Activated CD4-positive, alpha-beta memory T cell treated with anti-CD3 and anti-CD28 coated beads for 36 hours (primary cell): Measurements from ENCODE around the gene CENPC. TPM values are rescaled to one million over a fixed set of nuclear protein-coding genes. Genes with fewer than 3 reads are reported as not detected.
A peak's percentile ranks its signal among the peaks of the same experiment; 100 is the strongest.

Experiments
- CTCF ChIA-PET: fragments of 350-600 bp; sonication (Branson Sonifier 250); formaldehyde crosslinking; loops from one replicate; lab custom pipeline; 2021; ENCODE audit warnings: antibody characterized with exemption, inconsistent platforms; lab: Charles Lee
- POLR2A ChIA-PET: fragments of 350-600 bp; sonication (Branson Sonifier 250); formaldehyde crosslinking; loops from one replicate; lab custom pipeline; 2021; ENCODE audit warnings: antibody characterized with exemption; lab: Charles Lee
- DNase-seq: peaks from one replicate; pipeline ENCODE4 v3.0.0-alpha.2; 2020
- H3K27ac Mint-ChIP-seq: one replicate; pipeline ENCODE4 v1.8.0; 2021; ENCODE audit warnings: mixed read lengths
- H3K27me3 Mint-ChIP-seq: one replicate; pipeline ENCODE4 v1.8.0; 2021; ENCODE audit warnings: mixed read lengths
- H3K36me3 Mint-ChIP-seq: one replicate; pipeline ENCODE4 v1.8.0; 2021; ENCODE audit warnings: mixed read lengths
- H3K4me1 Mint-ChIP-seq: one replicate; pipeline ENCODE4 v1.8.0; 2021; ENCODE audit warnings: low read depth, mixed read lengths
- H3K4me3 Mint-ChIP-seq: one replicate; pipeline ENCODE4 v1.8.0; 2021; ENCODE audit warnings: mild to moderate bottlenecking, mixed read lengths
- H3K9me3 Mint-ChIP-seq: one replicate; pipeline ENCODE4 v1.8.0; 2021; ENCODE audit warnings: mixed read lengths
- intact Hi-C: fragments of 100-400 bp; cut with micrococcal nuclease; formaldehyde crosslinking; loops from one replicate; pipeline ENCODE4 v1.15.1; 2023
- total RNA-seq, 2 experiments: library from RNA; stranded (reverse); gene quantifications; one replicate each; pipeline ENCODE4 v1.2.3, GENCODE V29; 2021

Gene CENPC, protein sequence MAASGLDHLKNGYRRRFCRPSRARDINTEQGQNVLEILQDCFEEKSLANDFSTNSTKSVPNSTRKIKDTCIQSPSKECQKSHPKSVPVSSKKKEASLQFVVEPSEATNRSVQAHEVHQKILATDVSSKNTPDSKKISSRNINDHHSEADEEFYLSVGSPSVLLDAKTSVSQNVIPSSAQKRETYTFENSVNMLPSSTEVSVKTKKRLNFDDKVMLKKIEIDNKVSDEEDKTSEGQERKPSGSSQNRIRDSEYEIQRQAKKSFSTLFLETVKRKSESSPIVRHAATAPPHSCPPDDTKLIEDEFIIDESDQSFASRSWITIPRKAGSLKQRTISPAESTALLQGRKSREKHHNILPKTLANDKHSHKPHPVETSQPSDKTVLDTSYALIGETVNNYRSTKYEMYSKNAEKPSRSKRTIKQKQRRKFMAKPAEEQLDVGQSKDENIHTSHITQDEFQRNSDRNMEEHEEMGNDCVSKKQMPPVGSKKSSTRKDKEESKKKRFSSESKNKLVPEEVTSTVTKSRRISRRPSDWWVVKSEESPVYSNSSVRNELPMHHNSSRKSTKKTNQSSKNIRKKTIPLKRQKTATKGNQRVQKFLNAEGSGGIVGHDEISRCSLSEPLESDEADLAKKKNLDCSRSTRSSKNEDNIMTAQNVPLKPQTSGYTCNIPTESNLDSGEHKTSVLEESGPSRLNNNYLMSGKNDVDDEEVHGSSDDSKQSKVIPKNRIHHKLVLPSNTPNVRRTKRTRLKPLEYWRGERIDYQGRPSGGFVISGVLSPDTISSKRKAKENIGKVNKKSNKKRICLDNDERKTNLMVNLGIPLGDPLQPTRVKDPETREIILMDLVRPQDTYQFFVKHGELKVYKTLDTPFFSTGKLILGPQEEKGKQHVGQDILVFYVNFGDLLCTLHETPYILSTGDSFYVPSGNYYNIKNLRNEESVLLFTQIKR
- 10 to 100 TPM; 32.6 to 33.5 TPM for total RNA-seq

DNA sequence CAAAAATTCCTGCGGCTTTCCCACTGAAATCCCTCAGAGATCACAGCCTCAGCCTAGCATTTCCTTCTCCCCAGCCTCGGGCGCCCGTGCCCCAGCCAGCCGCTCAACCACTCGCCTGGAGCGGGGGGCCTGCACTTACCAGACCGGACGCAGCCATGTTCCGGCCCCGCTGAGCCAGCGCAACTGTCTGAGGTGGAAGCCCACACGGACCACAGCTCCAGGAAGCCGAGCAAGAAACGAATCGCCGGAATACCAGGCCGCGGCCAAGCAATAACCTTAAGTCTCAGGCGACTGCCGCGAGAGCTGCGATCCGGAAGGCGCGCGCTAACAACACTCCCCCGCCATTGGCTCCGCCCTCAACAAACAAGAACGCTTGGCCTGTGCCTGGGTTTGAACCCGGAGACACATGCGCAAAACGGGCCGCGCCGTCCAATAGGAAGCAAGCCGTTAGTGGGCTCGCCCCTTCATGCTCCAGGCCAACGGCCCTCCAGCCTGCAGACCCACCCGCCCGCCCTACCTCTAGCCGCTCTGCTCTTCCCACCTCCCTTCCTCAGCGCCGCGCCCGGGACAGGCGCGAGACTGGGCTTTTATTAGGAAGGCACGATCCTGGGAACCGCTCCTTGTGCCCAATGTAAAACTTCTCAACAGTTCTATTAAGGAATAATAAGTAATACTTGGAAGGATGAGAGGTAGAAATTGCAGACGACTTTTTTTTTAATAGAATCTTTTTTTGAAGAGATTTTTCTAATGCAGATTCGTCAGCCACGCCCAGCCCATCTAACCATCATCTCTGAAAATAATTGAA is at the start of gene CENPC:
Gene CENPC (minus strand): TSS at position 305 of the 805 bp plus-strand sequence. CDS start 148 bp downstream, at position 157.
- Mint-ChIP-seq H3K27ac (peak within 1 kb of the TSS; percentile 92), H3K4me3 (peak within 1 kb of the TSS; percentile 88), H3K36me3 (peaks cover 20% of the 10 kb centered on the region), H3K27me3 (no peaks in the 10 kb centered on the region), H3K9me3 (no peaks in the 10 kb centered on the region), H3K4me1 (peaks cover 37% of the 10 kb centered on the region)
- CTCF ChIA-PET, result interaction anchor here (0.5 to 1.3 kb wide), 3 partner anchors 24 to 366 kb away, joined by 3 read pairs; no protein-coding TSS in a partner anchor
- intact Hi-C loops, result loop anchor here (1.0 to 10.0 kb wide), 10 partner anchors 13 to 829 kb away; partner anchors contain the start of genes STAP1, UBA6 and YTHDC1
- peak; percentile 97 for DNase-seq
- POLR2A ChIA-PET, result interaction anchor here (1.2 to 2.3 kb wide), 4 partner anchors 10 to 155 kb away, joined by 3 to 12 read pairs (median 3); partner anchors contain the start of gene UBA6

DNA sequence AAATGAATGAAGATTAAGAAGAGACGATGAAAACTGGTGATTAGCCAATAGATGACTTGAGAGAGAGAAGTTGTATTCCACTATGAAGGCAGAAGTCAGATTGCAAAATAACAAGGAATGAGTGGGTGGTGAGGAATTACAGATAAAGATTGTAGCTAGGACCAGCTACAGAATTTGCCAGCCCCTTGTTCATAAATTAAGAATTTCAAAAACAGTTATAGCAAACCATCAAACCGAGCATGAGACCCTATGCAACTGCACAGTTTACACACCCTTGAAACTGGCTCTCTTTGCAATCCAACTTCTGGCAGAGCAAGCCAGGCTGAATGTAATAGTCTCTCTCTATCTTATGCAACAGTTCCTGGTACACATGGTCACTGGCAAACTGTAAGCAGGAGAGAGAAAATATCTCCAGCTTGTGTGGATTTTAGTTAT is 48.5 kb upstream of the CENPC start:
- DNase-seq, result no peak
- Mint-ChIP-seq H3K4me1 (no peaks in the 10 kb centered on the region), H3K36me3 (peaks cover 1% of the 10 kb centered on the region), H3K9me3 (no peaks in the 10 kb centered on the region), H3K27ac (no peak overlapping the region), H3K4me3 (no peak overlapping the region), H3K27me3 (no peaks in the 10 kb centered on the region)
- intact Hi-C loops, result no loop called here
- POLR2A ChIA-PET, result no interaction called here
- CTCF ChIA-PET, result no interaction called here

DNA sequence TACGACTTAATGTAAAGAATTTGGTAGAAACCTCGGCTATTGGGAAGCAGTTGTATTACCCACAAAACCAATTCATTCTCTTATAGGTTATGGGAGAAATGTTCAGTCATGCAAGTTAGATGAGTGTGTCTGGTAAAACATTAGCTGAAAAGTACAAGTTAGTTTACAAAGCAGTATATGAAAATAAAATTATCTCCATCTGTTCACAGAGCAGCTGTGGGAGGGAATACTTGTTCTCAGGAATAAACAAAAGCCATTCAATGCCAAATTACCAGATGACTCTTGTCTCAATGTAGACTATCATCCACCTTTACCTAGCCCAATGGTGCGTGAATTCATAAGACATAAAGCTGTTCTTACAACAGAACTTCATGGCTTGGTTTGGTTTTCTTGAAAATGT is 41.9 kb upstream of the CENPC start:
- POLR2A ChIA-PET, result no interaction called here

DNA sequence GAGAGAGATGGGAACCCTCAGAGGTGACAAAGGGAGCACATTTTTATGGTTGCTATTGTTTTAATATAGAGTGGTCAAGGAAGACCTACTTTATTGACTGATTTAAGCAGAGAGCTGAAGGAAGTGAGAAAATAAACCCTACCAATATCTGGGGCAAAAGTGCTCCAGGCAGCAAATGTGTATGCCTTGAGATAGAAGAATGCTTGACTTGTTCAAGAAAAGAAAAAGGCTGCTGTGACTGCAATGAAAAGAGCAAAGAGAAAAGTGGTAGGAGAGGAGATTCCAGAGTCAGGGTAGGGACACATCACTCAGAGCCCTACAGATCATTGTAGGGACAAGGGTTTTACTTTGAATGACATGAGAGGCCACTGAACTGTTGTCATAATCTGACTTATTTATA is 39.2 kb upstream of the CENPC start:
- H3K27ac Mint-ChIP-seq, result no peak overlapping the region
- H3K27me3 Mint-ChIP-seq, result no peaks in the 10 kb centered on the region
- peaks cover 17% of the 10 kb centered on the region for H3K4me1 Mint-ChIP-seq
- H3K36me3 Mint-ChIP-seq, result no peaks in the 10 kb centered on the region
- H3K9me3 Mint-ChIP-seq, result no peaks in the 10 kb centered on the region
- no peak overlapping the region for H3K4me3 Mint-ChIP-seq
- intact Hi-C loops, result no loop called here
- CTCF ChIA-PET, result no interaction called here
- no peak for DNase-seq
- POLR2A ChIA-PET, result no interaction called here

More for the DNA sequence above, 41.9 kb upstream of the CENPC start:
- intact Hi-C loops, result no loop called here
- Mint-ChIP-seq H3K36me3 (no peaks in the 10 kb centered on the region), H3K27ac (no peak overlapping the region), H3K9me3 (no peaks in the 10 kb centered on the region), H3K27me3 (no peaks in the 10 kb centered on the region), H3K4me1 (no peaks in the 10 kb centered on the region), H3K4me3 (no peak overlapping the region)
- DNase-seq, result no peak
- CTCF ChIA-PET, result no interaction called here

DNA sequence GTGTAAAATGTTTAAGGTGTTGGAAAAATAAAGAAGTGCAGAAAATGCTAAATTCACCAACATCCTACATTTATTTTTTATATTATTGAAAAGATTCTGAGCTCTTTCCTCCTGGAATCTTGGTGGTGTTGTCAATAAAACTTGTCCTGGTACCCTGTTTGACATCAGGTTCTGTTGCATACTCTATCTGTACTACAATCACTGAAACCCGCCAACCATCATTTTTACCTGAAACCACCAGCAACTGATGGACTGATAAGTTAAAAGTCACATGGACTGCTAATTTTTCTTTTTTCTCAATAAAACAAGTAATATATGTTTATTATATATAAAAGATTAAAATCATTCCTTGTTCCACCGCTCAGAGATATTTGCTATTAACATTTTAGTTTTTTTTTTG is 36.6 kb upstream of the CENPC start:
- peaks cover 17% of the 10 kb centered on the region for H3K4me1 Mint-ChIP-seq
- H3K27me3 Mint-ChIP-seq, result no peaks in the 10 kb centered on the region
- no peaks in the 10 kb centered on the region for H3K36me3 Mint-ChIP-seq
- H3K9me3 Mint-ChIP-seq, result no peaks in the 10 kb centered on the region
- no peak for DNase-seq
- POLR2A ChIA-PET, result no interaction called here
- CTCF ChIA-PET, result no interaction called here
- intact Hi-C loops, result loop anchor here (1.0 to 2.0 kb wide), 6 partner anchors 21 to 119 kb away; partner anchors contain the start of genes CENPC and UBA6
- H3K4me3 Mint-ChIP-seq, result no peak overlapping the region
- H3K27ac Mint-ChIP-seq, result no peak overlapping the region

DNA sequence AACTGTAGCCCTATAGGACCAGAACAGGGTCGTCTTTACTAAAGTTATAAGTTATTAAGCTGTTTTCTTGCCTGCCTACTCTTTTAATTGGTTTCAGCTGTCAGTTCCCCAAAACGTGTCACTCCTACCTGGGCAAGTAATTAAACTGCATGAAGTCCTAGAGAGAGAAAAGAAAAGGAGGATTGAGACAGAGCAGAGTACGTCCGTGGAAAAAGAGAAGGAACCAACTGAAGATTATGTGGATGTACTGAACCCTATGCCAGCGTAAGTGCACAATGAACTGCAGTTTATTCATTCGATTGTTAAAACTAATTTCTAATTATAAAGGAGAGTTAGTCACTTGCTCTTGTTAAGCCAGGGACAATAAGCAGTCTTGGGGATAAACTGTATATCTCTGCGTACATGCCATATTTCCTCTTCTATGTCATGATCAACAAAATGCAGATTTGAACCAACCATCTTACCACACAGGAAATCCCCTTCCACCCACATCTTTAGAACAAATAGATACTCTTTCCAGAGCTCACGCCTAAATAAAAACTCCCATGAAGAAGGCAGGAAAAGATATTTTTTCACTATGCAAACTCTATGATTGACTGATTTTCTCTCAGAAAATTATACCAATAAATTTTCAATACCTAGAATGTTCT is 36.0 kb upstream of the CENPC start:
- ChIA-PET POLR2A (no interaction called here), CTCF (no interaction called here)
- Mint-ChIP-seq H3K27ac (peak overlapping the region; percentile 59), H3K9me3 (no peaks in the 10 kb centered on the region), H3K4me3 (peak overlapping the region; percentile 48), H3K4me1 (peaks cover 20% of the 10 kb centered on the region), H3K27me3 (no peaks in the 10 kb centered on the region), H3K36me3 (no peaks in the 10 kb centered on the region)
- intact Hi-C loops, result loop anchor here (1.0 to 2.0 kb wide), 6 partner anchors 21 to 120 kb away; partner anchors contain the start of genes CENPC and UBA6
- no peak for DNase-seq

DNA sequence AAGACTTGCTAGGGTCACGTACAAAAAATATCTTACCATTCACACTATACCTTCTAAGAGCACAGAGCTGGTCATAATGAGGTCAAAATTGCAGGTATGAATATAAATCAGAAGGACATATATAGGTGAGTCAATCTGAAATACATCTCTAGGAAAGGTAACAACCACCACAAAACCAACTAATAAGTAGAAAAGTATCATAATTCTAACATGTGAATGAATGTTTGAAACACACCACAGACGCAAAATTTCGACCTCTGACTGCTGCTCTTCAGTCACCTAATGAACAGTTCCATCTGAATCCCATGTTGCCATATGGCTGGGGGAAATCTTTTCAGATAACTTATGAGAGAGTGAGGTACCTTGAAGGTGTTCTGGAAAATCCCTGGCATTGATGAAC is 35.3 kb upstream of the CENPC start:
- POLR2A ChIA-PET, result no interaction called here
- CTCF ChIA-PET, result no interaction called here
- H3K27ac Mint-ChIP-seq, result peak overlapping the region; percentile 66
- H3K4me1 Mint-ChIP-seq, result peaks cover 26% of the 10 kb centered on the region
- intact Hi-C loops, result loop anchor here (1.0 to 2.0 kb wide), 4 partner anchors 20 to 669 kb away; no protein-coding TSS in a partner anchor
- peak; percentile 40 for DNase-seq
- H3K9me3 Mint-ChIP-seq, result no peaks in the 10 kb centered on the region
- H3K36me3 Mint-ChIP-seq, result no peaks in the 10 kb centered on the region
- no peaks in the 10 kb centered on the region for H3K27me3 Mint-ChIP-seq
- peak overlapping the region; percentile 13 for H3K4me3 Mint-ChIP-seq

DNA sequence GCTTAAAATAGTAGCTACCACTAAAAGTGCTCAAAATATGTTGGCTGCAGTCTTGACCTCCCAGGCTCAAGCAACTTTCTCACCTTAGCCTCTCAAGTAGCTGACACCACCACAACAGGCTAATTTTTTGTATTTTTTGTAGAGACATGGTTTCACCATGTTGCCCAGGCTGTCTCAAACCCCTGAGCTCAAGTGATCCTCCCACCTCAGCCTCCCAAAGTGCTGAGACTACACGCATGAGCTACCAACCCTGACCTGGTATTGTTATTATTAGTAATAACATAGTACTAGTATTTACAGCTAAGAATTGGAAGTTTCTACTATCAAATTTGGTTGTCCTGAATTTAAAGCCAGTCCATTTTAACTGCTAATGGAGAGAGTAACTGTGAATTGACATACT is 31.2 kb upstream of the CENPC start:
- POLR2A ChIA-PET, result no interaction called here
- no peak overlapping the region for H3K4me3 Mint-ChIP-seq
- no peaks in the 10 kb centered on the region for H3K36me3 Mint-ChIP-seq
- CTCF ChIA-PET, result interaction anchor here (0.9 kb wide), 1 partner anchor 170 kb away, joined by 3 read pairs; no protein-coding TSS in a partner anchor
- intact Hi-C loops, result no loop called here
- no peak overlapping the region for H3K27ac Mint-ChIP-seq
- H3K9me3 Mint-ChIP-seq, result no peaks in the 10 kb centered on the region
- H3K4me1 Mint-ChIP-seq, result peaks cover 45% of the 10 kb centered on the region
- DNase-seq, result no peak
- H3K27me3 Mint-ChIP-seq, result no peaks in the 10 kb centered on the region

DNA sequence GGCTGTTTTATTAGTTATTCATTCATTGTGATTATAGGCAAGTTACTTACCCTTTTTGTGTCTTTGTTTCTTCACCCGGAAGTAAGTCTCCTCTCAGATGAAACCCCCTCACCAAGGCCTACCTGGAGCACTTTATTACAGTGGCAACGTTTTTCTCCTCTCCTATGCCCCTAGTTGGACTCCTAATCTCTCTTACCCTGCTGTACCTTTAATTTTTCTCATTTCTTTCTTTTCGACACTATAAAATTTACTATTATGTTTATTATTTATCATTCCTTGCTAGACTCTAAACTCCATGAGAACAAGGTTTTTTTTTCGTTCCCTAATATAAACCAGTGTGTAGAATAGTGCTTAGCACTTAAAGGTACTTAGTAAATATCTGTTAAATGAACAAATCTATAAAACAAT is 30.8 kb upstream of the CENPC start:
- no peak for DNase-seq
- H3K27ac Mint-ChIP-seq, result peak overlapping the region; percentile 59
- H3K27me3 Mint-ChIP-seq, result no peaks in the 10 kb centered on the region
- intact Hi-C loops, result no loop called here
- no peaks in the 10 kb centered on the region for H3K36me3 Mint-ChIP-seq
- H3K4me3 Mint-ChIP-seq, result peak overlapping the region; percentile 51
- CTCF ChIA-PET, result interaction anchor here (0.9 kb wide), 1 partner anchor 170 kb away, joined by 3 read pairs; no protein-coding TSS in a partner anchor
- POLR2A ChIA-PET, result no interaction called here
- H3K9me3 Mint-ChIP-seq, result no peaks in the 10 kb centered on the region
- peaks cover 40% of the 10 kb centered on the region for H3K4me1 Mint-ChIP-seq

DNA sequence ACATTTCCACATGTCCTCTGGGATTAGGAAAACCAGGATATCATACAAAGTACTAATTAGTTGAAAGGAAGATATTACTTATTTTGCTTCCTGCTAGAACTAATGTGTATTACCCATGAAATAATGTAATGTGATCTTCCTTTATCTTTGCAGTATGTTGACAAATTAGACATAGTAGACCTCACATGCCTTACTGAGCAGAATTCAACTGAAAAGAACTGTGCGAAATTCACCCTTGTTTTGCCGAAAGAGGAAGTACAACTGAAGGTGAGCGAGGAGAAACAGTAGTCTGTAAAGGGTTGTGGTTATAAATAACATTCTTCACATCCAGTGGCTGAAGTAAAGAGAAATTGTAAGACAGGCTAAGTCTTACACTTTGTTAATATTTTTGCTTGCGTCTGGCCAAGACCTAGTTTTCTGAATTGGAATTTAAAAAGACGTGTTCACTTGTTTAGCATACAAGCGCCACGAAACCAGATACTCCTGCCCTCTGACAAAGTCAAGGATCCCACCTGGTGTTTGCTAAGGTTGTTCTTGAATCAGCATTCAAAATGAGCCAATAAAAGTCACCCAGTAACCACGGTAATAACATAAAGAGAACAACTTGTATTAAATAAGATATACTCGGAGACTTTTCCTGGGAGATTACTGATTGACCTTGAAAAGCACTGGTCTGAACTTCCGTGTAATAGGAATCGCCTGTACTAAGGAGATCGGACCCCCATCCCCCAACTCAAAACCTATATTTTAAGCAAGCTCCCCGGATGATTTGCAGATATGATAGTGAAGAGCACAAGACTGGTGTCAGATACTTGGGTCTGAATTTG is 30.1 kb upstream of the CENPC start:
- Mint-ChIP-seq H3K9me3 (no peaks in the 10 kb centered on the region), H3K4me1 (peaks cover 34% of the 10 kb centered on the region), H3K36me3 (no peaks in the 10 kb centered on the region), H3K4me3 (peak overlapping the region; percentile 51), H3K27me3 (no peaks in the 10 kb centered on the region), H3K27ac (peak overlapping the region; percentile 59)
- intact Hi-C loops, result no loop called here
- ChIA-PET CTCF (interaction anchor here (0.9 kb wide), 1 partner anchor 171 kb away, joined by 3 read pairs; no protein-coding TSS in a partner anchor), POLR2A (no interaction called here)
- no peak for DNase-seq
